WERI-Rb-1 (cell line): ENCODE results near the gene CA4.
"Not testable (repeated sequence)": the region's sequence is repeated elsewhere in the genome, so short reads cannot be mapped to it uniquely, and the experiment has no call there.

Source experiments
- DNase-seq: peaks from one replicate; pipeline ENCODE4 v3.0.0-alpha.2; 2020
- H3K27ac ChIP-seq: fragments of 250-450 bp; sonication (Bioruptor Pico); 2 replicates; pipeline ENCODE4 v1.5.1; 2020; ENCODE audit warnings: mild to moderate bottlenecking, moderate library complexity
- H3K27me3 ChIP-seq: fragments of 250-450 bp; sonication (Bioruptor Pico); 2 replicates; pipeline ENCODE4 v1.5.1; 2021; ENCODE audit warnings: mild to moderate bottlenecking, low read depth, moderate library complexity; ENCODE audit not compliant: insufficient read depth, severe bottlenecking
- H3K36me3 ChIP-seq: fragments of 250-450 bp; sonication (Bioruptor Pico); 2 replicates; pipeline ENCODE4 v1.5.1; 2020; ENCODE audit warnings: mild to moderate bottlenecking, moderate library complexity
- H3K4me3 ChIP-seq: 2 replicates; pipeline ENCODE4 v1.5.1; 2011; ENCODE audit warnings: low read depth, mild to moderate bottlenecking, control low read depth, low read length
- H3K9me3 ChIP-seq: fragments of 250-450 bp; sonication (Bioruptor Pico); 2 replicates; pipeline ENCODE4 v1.5.1; 2021; ENCODE audit warnings: mild to moderate bottlenecking, moderate library complexity; ENCODE audit not compliant: severe bottlenecking
- CTCF ChIP-seq: IDR thresholded peaks from 2 replicates; pipeline ENCODE4 v1.5.1; 2011; ENCODE audit warnings: low read depth, mild to moderate bottlenecking, control low read depth, inconsistent platforms, low read length

Gene CA4

GRCh38 chr17:60149691-60150582, at the start of gene CA4:
TSS of gene CA4 (plus strand) at chr17:60149973. CDS start at chr17:60150035, 62 bp downstream.
- Histone ChIP-seq H3K36me3 (no peaks in the 10 kb centered on the region), H3K27ac (peak within 1 kb of the TSS; percentile 76), H3K9me3 (no peaks in the 10 kb centered on the region), H3K27me3 (peaks cover 3% of the 10 kb centered on the region), H3K4me3 (peak within 1 kb of the TSS; percentile 60)
- peak; percentile 86 for DNase-seq
- no peak for TF ChIP-seq CTCF

DNA sequence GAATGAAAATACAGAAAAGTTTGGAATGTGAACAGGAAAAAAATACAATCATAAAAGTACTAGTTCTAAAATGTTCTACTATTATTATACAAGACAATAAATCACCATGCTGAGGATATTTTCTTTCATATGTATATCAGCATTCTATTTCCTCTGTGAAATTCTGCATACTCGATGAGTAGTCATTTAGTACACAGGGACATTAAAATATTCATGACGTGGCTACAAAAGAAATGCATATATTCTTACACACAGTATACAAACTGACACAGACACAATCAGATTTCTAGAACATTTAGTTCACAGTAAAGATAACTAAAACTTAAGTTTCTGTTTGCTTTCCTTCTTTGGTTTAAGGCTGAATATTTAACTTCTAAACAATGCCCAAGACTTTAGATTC, 49.2 kb upstream of the CA4 start:
- DNase-seq, H3K4me3 ChIP-seq, H3K27me3 ChIP-seq, H3K36me3 ChIP-seq, H3K27ac ChIP-seq, H3K9me3 ChIP-seq: not testable (repeated sequence)

DNA sequence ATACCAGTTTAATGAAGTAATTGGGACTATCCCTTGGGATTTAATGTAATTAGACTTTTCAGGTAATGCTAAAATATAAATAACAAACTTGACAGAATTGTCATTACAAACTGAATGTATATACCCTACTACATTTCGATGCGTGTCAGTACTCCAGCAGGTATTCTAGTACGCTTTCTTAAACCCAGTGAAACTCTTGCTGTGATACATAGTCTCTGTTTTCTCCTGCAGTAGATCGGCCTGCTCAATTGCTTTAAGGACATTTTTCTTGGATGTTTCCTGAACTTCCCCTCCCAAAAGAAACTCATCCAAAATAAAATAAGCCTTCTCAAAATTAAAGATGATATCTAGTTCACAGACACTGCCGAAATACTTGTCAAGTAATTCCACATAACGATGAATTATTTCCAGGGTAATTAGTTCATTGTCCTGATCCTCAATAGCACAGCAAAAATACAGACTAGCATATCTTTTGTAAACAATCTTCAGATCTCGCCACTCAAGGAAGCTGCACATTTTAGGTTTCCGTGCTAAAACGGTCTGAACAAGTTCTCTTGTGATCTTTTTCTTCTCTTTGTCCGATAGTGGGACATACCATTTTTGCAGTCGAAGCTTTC, 47.6 kb upstream of the CA4 start:
- not testable (repeated sequence) for H3K9me3 ChIP-seq, DNase-seq, H3K27ac ChIP-seq, H3K4me3 ChIP-seq, H3K27me3 ChIP-seq, H3K36me3 ChIP-seq

- Histone ChIP-seq H3K27ac (no peak overlapping the region), H3K4me3 (no peak overlapping the region), H3K27me3 (no peaks in the 10 kb centered on the region), H3K9me3 (no peaks in the 10 kb centered on the region), H3K36me3 (no peaks in the 10 kb centered on the region)
- TF ChIP-seq CTCF = no peak
- DNase-seq = no peak
Measured at GRCh38 chr17:60102632-60103096, 47.1 kb upstream of the CA4 start.

GRCh38 chr17:60103957-60104356, 45.8 kb upstream of the CA4 start:
- H3K9me3 ChIP-seq = no peaks in the 10 kb centered on the region
- TF ChIP-seq CTCF = no peak
- H3K4me3 ChIP-seq = no peak overlapping the region
- DNase-seq = no peak
- no peak overlapping the region for H3K27ac ChIP-seq
- H3K27me3 ChIP-seq = no peaks in the 10 kb centered on the region
- no peaks in the 10 kb centered on the region for H3K36me3 ChIP-seq

DNA sequence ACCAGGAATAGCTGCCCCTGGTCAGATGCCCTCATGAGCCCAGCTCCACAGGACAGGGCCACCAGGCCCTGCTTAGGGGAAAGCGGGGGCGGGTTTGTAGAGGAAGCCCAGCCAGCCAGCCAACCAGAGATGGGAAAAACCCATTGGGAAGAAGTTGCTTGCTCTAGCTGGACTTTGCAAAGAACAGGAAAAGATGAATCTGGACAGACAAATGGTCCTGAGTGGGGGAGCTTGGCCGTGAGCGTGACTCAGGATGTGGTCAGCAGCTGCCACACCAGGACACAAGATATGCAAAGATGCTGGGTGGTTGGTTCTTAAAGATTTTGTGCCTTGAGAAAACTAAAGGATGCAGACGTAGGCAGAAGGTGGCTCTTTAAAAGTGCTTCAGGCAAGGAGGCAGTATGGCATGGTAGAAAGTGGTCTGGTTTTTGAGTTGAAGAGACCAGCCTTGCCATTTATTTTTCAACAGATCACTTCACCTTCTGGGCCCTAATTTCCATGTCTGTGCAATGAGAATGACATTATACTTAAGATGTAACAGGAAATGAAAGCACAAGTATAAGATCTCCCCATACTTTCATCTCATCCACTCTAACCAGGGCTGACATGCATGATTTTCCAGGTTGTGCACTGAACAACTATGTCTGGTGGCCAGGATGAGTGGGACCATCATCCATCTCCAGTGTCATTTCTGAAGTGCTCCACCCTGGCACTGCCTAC, 43.3 kb upstream of the CA4 start:
- DNase-seq = no peak
- Histone ChIP-seq H3K27me3 (no peaks in the 10 kb centered on the region), H3K36me3 (no peaks in the 10 kb centered on the region), H3K4me3 (no peak overlapping the region), H3K27ac (no peak overlapping the region), H3K9me3 (no peaks in the 10 kb centered on the region)
- no peak for TF ChIP-seq CTCF
